ENCODE measurements around the gene SEMA5B. TPM values are rescaled to one million over a fixed set of nuclear protein-coding genes. Genes with fewer than 3 reads are reported as not detected.

The SEMA5B gene
- total RNA-seq, 1 experiment from 2014 or later = 9.4 TPM

DNA sequence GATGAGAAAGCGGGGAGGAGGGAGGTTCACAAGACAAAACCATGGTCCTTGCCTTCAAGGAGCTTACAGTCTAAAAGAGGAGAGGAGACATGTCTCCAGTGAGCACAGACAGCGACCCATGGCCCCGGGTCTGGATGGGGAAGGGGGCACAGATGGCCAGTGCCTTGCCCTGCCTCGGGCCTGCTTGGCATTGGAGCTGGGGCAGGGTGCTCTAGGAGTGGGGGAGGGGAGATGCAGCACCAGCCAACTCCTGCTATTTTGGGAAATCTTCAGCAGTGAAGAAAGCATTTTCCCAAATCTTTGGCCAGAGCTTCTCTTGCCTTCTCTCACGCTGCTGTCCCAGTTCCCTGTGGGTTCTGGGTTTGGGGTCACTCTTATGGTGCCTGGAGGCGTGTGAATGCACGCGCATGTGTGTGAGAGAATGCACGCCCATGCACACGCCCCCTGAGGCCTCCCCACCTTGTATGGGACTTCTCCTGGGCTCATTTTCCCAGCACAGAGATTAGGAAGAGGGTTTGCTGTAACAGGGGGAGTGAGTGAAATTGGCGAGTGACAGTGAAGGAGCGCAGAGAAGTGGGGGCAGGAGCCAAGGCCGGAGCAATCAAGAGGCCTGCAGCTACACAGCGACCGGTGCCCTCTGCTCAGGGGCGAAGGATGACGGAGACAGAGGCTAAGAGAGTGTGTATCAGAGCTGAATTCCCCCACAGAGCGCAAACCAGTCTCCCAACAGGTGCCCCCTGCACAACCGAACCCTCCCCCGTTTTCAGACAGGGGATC, 71.5 kb downstream of the SEMA5B start:
- H2BK5ac ChIP-seq (ENCODE audit: insufficient read length, low read length) = no peak overlapping the region
- no peak for DNase-seq
- no peaks in the 10 kb centered on the region for H3K27me3 ChIP-seq (ENCODE audit: insufficient read depth, low read length)
- H2BK20ac ChIP-seq (ENCODE audit: low read depth, low read length, poor library complexity, severe bottlenecking) = no peak overlapping the region
- H4K5ac ChIP-seq (ENCODE audit: insufficient read length, low read depth, low read length) = no peak overlapping the region
- H3K23me2 ChIP-seq (ENCODE audit: insufficient read length, low read depth, low read length, poor library complexity, severe bottlenecking) = no peaks in the 10 kb centered on the region
- no peak overlapping the region for H3K27ac ChIP-seq (ENCODE audit: insufficient read length, low read depth, low read length)
- no peak overlapping the region for H3K23ac ChIP-seq (ENCODE audit: insufficient read length, low read depth, low read length)
- no CpG with 5 or more reads among the region's 20 CpGs for WGBS (ENCODE audit: extremely low coverage, insufficient read length, low lambda C conversion rate)
- no peak overlapping the region for H3K9ac ChIP-seq (ENCODE audit: extremely low read depth, insufficient read length, low read length)
- TF ChIP-seq, protein P1, sequence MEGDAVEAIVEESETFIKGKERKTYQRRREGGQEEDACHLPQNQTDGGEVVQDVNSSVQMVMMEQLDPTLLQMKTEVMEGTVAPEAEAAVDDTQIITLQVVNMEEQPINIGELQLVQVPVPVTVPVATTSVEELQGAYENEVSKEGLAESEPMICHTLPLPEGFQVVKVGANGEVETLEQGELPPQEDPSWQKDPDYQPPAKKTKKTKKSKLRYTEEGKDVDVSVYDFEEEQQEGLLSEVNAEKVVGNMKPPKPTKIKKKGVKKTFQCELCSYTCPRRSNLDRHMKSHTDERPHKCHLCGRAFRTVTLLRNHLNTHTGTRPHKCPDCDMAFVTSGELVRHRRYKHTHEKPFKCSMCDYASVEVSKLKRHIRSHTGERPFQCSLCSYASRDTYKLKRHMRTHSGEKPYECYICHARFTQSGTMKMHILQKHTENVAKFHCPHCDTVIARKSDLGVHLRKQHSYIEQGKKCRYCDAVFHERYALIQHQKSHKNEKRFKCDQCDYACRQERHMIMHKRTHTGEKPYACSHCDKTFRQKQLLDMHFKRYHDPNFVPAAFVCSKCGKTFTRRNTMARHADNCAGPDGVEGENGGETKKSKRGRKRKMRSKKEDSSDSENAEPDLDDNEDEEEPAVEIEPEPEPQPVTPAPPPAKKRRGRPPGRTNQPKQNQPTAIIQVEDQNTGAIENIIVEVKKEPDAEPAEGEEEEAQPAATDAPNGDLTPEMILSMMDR (conservative IDR thresholded peaks at IDR 0.05) = no peak
- H3T11ph ChIP-seq (ENCODE audit: low read length) = no peak overlapping the region
- H3K4me1 ChIP-seq (ENCODE audit: insufficient read depth, low read length) = peaks cover 13% of the 10 kb centered on the region; the same call in 1 of the 2 replicates
- H3K56ac ChIP-seq (ENCODE audit: insufficient read length, low read depth, low read length) = no peak overlapping the region
- peak overlapping the region; percentile 16; the same call in 1 of the 2 replicates for H3K14ac ChIP-seq (ENCODE audit: insufficient read depth, low read length)
- H2AK5ac ChIP-seq (ENCODE audit: insufficient read length, low read length) = no peak overlapping the region
- no peaks in the 10 kb centered on the region for H4K20me1 ChIP-seq (ENCODE audit: control insufficient read depth, insufficient read depth, insufficient read length)
- no peaks in the 10 kb centered on the region for H3K79me2 ChIP-seq (ENCODE audit: insufficient read depth, low read length)
- Mint-ChIP-seq H3K4me3 (no peak overlapping the region), H3K36me3 (ENCODE audit: insufficient read depth in 1 of 3, low read depth in 3 of 3) (peaks cover 0 to 8% (median 2%) of the 10 kb centered on the region in 3 experiments; a peak in 4 of 7 replicates), H3K27ac (peak overlapping the region in 1 of 3 experiments; percentile 86; a peak in 2 of 7 replicates), H3K27me3 (ENCODE audit: low read depth) (no peaks in the 10 kb centered on the region; the same call in 1 of the 2 replicates), H3K9me3 (no peaks in the 10 kb centered on the region), H3K4me1 (peaks cover 52 to 64% of the 10 kb centered on the region in 2 experiments)
- H3K4me2 ChIP-seq (ENCODE audit: insufficient read depth, insufficient read length, low read length) = no peak overlapping the region
- no peak overlapping the region for H4K8ac ChIP-seq (replicated peaks; ENCODE audit: insufficient read length, low read depth, low read length)
- no peak overlapping the region for H2BK12ac ChIP-seq (ENCODE audit: insufficient read length, low read depth, low read length)
- no peaks in the 10 kb centered on the region for H3K79me1 ChIP-seq (ENCODE audit: insufficient read depth, low read depth, low read length, poor library complexity, severe bottlenecking)
- no peaks in the 10 kb centered on the region for H3K9me3 ChIP-seq (ENCODE audit: control insufficient read depth, low read depth, low read length)
- no peak overlapping the region for H4K91ac ChIP-seq (ENCODE audit: insufficient read length, low read depth, low read length)
- no peak overlapping the region for H2BK15ac ChIP-seq (ENCODE audit: low read depth, low read length)
- no peak overlapping the region for H2BK120ac ChIP-seq (ENCODE audit: low read depth, low read length, poor library complexity, severe bottlenecking)
- no peak overlapping the region for H3K18ac ChIP-seq (ENCODE audit: insufficient read length, low read depth, low read length)
- no peak overlapping the region for H2AFZ ChIP-seq (ENCODE audit: low read length)
- H3K4ac ChIP-seq (ENCODE audit: low read depth, low read length) = no peak overlapping the region

All from H9 (cell line).